HG03095 (cell line): ENCODE measurements around the gene TF.

Experiments used
- ATAC-seq: cut with Tn5 transposase; IDR thresholded peaks from one replicate; pipeline ENCODE4 v1.9.1; 2021; ENCODE audit warnings: moderate library complexity; ENCODE audit not compliant: unreplicated experiment

The TF gene

GRCh38 chr3:133834621-133835417, 88.6 kb downstream of the TF start:
- ATAC-seq: no peak

- ATAC-seq: no peak
These were observed 89.2 kb downstream of the TF start for GRCh38 chr3:133835418-133835743.

- ATAC-seq: no peak
These were observed 89.8 kb downstream of the TF start for GRCh38 chr3:133835961-133836360.

DNA sequence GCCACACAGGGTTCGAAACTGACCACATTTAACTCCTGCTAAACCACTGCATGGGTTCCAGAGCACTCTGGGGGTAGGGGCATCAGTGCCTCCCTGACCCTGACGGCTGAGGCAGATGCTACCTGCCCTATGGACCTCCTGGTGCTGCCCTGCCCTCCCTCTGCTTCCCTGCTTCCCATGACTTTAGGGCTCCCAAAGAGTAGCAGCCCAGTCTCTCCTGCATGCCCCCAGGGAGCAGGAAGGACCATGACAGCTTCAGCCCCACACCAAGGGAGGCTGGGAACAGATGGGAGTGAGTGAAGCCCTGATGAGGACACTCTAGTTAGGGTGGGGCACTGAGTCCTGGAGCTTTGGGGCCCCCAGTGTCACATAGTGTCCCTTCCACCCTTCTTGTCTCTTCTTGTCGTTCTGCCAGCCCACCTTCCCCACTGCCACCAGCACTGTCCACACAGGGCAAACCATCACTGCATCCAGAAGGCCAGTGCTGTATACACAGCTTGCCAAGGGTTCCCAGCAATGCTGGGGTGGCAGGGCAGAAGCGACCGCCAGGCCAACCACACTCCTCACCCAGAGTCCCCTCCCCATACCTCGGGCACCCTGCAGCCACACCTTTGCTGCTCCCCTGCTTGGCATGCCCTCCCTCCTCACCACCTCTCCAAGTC, 90.4 kb downstream of the TF start:
- no peak for ATAC-seq

GRCh38 chr3:133837487-133838295, 91.5 kb downstream of the TF start:
- no peak for ATAC-seq

- no peak for ATAC-seq
These were observed 92.2 kb downstream of the TF start for GRCh38 chr3:133838296-133838789.

DNA sequence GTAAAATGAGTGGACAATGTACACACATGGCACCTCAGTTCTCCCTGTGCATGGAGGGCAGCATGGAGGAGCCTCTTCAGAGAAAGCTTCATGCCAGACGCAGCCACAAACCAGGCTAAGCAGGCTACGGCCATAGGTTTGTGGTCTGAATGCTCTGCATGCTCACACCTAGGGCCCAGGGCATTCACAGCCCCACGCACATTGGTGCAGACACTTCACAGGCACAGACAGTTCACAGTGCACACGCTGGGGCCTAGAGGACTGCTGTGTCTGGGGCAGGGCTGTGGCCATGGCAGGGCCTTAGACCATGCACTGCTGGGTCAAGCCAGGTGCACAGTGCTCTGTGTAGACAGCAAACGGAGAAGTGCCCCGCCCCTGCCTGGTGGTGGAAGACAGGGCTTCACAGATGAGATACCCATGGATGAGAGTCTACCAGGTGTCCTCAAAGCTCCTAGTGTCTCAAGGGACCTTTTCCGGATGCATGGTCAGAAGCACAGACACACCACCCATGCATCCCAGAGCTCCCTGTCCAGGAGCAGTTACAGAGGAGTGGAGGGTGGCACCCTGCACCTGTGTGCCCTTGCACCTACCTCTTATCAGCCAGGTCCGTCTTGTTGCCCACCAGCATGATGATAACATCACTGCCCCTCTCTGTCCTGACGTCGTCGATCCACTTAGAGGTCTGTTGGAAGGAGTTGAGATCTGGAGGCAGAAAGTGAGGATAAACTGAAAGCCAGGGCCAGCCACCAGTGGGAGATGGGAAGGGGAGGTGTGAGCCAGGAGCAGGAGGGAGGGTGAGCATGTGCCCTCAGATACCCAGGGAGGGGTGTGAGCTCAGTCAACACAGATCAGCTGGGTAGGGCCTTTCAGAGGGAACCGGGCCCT, 93.0 kb downstream of the TF start:
- no peak for ATAC-seq

- ATAC-seq: no peak
These were observed 94.0 kb downstream of the TF start for GRCh38 chr3:133840055-133840737.

- ATAC-seq: no peak
These were observed 94.6 kb downstream of the TF start for GRCh38 chr3:133840767-133841166.

GRCh38 chr3:133841196-133841595, 95.0 kb downstream of the TF start:
- ATAC-seq: no peak

GRCh38 chr3:133842158-133842557, 96.0 kb downstream of the TF start:
- no peak for ATAC-seq

- no peak for ATAC-seq
These were observed 97.4 kb downstream of the TF start for GRCh38 chr3:133843634-133844033.

GRCh38 chr3:133845127-133845526, 98.9 kb downstream of the TF start:
- no peak for ATAC-seq
